ENCODE measurements around the gene SLC22A23. TPM values are rescaled to one million over a fixed set of nuclear protein-coding genes. Genes with fewer than 3 reads are reported as not detected.

SLC22A23 gene
- total and polyA plus RNA-seq, 2 experiments from 2014 or later = 6.1 to 38.3 TPM

GRCh38 chr6:3296537-3296936 is 160.3 kb downstream of the SLC22A23 start (continued):
- TF ChIP-seq ETS1 (IDR thresholded peaks at IDR 0.05) = no peak
- no peak for TF ChIP-seq CREB1 (CRISPR knock-in tag; IDR thresholded peaks at IDR 0.05; ENCODE audit: low read depth)
- TF ChIP-seq REST (IDR thresholded peaks at IDR 0.05; ENCODE audit: unreplicated experiment) = no peak
- TF ChIP-seq NANOG (IDR thresholded peaks at IDR 0.05; ENCODE audit: borderline replicate concordance) = no peak
- TF ChIP-seq EZH2phosphoT487 (IDR thresholded peaks at IDR 0.05; ENCODE audit: unreplicated experiment) = no peak
- no peak for TF ChIP-seq ZNF331 (CRISPR knock-in tag; IDR thresholded peaks at IDR 0.05; ENCODE audit: low read depth)
- no peak for TF ChIP-seq STAT1 (IDR thresholded peaks at IDR 0.05; ENCODE audit: unreplicated experiment)

GRCh38 chr6:3296078-3296477 is 160.8 kb downstream of the SLC22A23 start:
- Histone ChIP-seq H3K27ac (ENCODE audit: low read depth) (no peak overlapping the region), H3K4me1 (ENCODE audit: insufficient read depth) (no peaks in the 10 kb centered on the region), H3K4me3 (no peak overlapping the region), H3K36me3 (ENCODE audit: insufficient read depth) (no peaks in the 10 kb centered on the region; the same call in 1 of the 2 replicates), H2AFZ (no peak overlapping the region), H3K4me2 (no peak overlapping the region), H3K9me2 (ENCODE audit: insufficient read depth) (no peaks in the 10 kb centered on the region), H3F3A (replicated peaks; ENCODE audit: low read depth) (no peaks in the 10 kb centered on the region), H3K79me2 (replicated peaks; ENCODE audit: insufficient read depth) (no peaks in the 10 kb centered on the region), H4K20me1 (replicated peaks; ENCODE audit: insufficient read depth) (0 out of 2 replicates have a peak, but pooled peaks cover 4% of the 10 kb centered on the region), H3K27me3 (ENCODE audit: insufficient read depth) (no peaks in the 10 kb centered on the region)
- no peak for DNase-seq (ENCODE audit: low spot score)
- peaks cover 16% of the 10 kb centered on the region for H3K4me1 Mint-ChIP-seq
- H3K9me3 Mint-ChIP-seq = no peaks in the 10 kb centered on the region
- peaks cover 47% of the 10 kb centered on the region for H3K36me3 Mint-ChIP-seq (ENCODE audit: low read depth)
- ATAC-seq = no peak
- H3K27ac Mint-ChIP-seq = no peak overlapping the region
- H3K27me3 Mint-ChIP-seq (ENCODE audit: insufficient read depth, low read depth, poor library complexity) = peaks cover 16% of the 10 kb centered on the region
- no peak overlapping the region for H3K4me3 Mint-ChIP-seq
- TF ChIP-seq NANOG (IDR thresholded peaks at IDR 0.05; ENCODE audit: borderline replicate concordance) (no peak), ZNF114 (CRISPR knock-in tag; IDR thresholded peaks at IDR 0.05) (no peak), CTCF (conservative IDR thresholded peaks at IDR 0.05; ENCODE audit: low read depth in 2 of 2) (no peak), ZNF331 (CRISPR knock-in tag; IDR thresholded peaks at IDR 0.05; ENCODE audit: low read depth) (no peak), EZH2 (IDR thresholded peaks at IDR 0.05; ENCODE audit: low read depth, unreplicated experiment) (no peak), ETS1 (IDR thresholded peaks at IDR 0.05) (no peak), STAT1 (IDR thresholded peaks at IDR 0.05; ENCODE audit: unreplicated experiment) (no peak), CREB1 (CRISPR knock-in tag; IDR thresholded peaks at IDR 0.05; ENCODE audit: low read depth) (no peak), JUNB (IDR thresholded peaks at IDR 0.05; ENCODE audit: unreplicated experiment) (no peak), REST (IDR thresholded peaks at IDR 0.05; ENCODE audit: unreplicated experiment) (no peak), EZH2phosphoT487 (IDR thresholded peaks at IDR 0.05; ENCODE audit: unreplicated experiment) (no peak), POLR2AphosphoS5 (IDR thresholded peaks at IDR 0.05; ENCODE audit: low read depth) (no peak)
